ENCODE measurements around the gene ATP5PO. TPM values are rescaled to one million over a fixed set of nuclear protein-coding genes. Genes with fewer than 3 reads are reported as not detected.

Gene ATP5PO
- total RNA-seq, 1 donor from 2014 or later = 150 TPM

GRCh38 chr21:33885172-33885514 is 30.5 kb downstream of the ATP5PO start:
- no peak for DNase-seq (ENCODE audit: extremely low spot score, unreplicated experiment)
- Mint-ChIP-seq H3K4me3 (ENCODE audit: unreplicated experiment) (no peak overlapping the region), H3K36me3 (ENCODE audit: unreplicated experiment) (no peaks in the 10 kb centered on the region), H3K27ac (ENCODE audit: unreplicated experiment) (peak overlapping the region; percentile 33), H3K9me3 (ENCODE audit: unreplicated experiment) (no peaks in the 10 kb centered on the region), H3K27me3 (ENCODE audit: unreplicated experiment) (no peaks in the 10 kb centered on the region), H3K4me1 (ENCODE audit: unreplicated experiment) (peaks cover 41% of the 10 kb centered on the region)
- TF ChIP-seq CTCF (IDR thresholded peaks at IDR 0.05) = no peak

- DNase-seq (ENCODE audit: extremely low spot score, unreplicated experiment) = no peak
- Mint-ChIP-seq H3K27ac (ENCODE audit: unreplicated experiment) (peak overlapping the region; percentile 33), H3K4me3 (ENCODE audit: unreplicated experiment) (no peak overlapping the region), H3K4me1 (ENCODE audit: unreplicated experiment) (peaks cover 41% of the 10 kb centered on the region), H3K36me3 (ENCODE audit: unreplicated experiment) (no peaks in the 10 kb centered on the region), H3K9me3 (ENCODE audit: unreplicated experiment) (no peaks in the 10 kb centered on the region), H3K27me3 (ENCODE audit: unreplicated experiment) (no peaks in the 10 kb centered on the region)
- TF ChIP-seq CTCF (IDR thresholded peaks at IDR 0.05) = no peak
These were observed 31.0 kb downstream of the ATP5PO start for GRCh38 chr21:33884376-33885171.

DNA sequence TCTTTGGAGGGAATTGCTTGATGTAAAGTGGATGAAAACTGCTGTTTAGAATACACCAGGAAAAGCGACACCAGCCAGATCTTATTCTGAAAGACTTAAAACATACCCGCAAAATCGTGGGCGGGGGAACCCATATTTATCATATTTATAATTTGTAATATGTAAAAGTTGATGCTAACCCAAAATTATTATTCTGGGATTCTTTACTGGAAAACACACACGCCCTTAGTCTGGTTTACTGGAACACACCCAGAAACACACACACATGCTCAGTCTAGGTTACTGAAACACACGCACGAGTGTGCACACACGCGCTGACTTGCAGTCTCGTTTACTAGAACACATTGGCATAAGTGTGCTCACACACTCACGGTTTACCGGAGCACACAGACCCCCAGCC is 32.5 kb downstream of the ATP5PO start:
- no peaks in the 10 kb centered on the region for H3K9me3 Mint-ChIP-seq (ENCODE audit: unreplicated experiment)
- no peak for DNase-seq (ENCODE audit: extremely low spot score, unreplicated experiment)
- H3K36me3 Mint-ChIP-seq (ENCODE audit: unreplicated experiment) = no peaks in the 10 kb centered on the region
- no peaks in the 10 kb centered on the region for H3K27me3 Mint-ChIP-seq (ENCODE audit: unreplicated experiment)
- H3K4me1 Mint-ChIP-seq (ENCODE audit: unreplicated experiment) = peaks cover 44% of the 10 kb centered on the region
- H3K27ac Mint-ChIP-seq (ENCODE audit: unreplicated experiment) = peak overlapping the region; percentile 35
- no peak for TF ChIP-seq CTCF (IDR thresholded peaks at IDR 0.05)
- H3K4me3 Mint-ChIP-seq (ENCODE audit: unreplicated experiment) = no peak overlapping the region

GRCh38 chr21:33881689-33882440 is 33.7 kb downstream of the ATP5PO start:
- Mint-ChIP-seq H3K36me3 (ENCODE audit: unreplicated experiment) (no peaks in the 10 kb centered on the region), H3K9me3 (ENCODE audit: unreplicated experiment) (no peaks in the 10 kb centered on the region)

More at GRCh38 chr21:33881689-33882440, 33.7 kb downstream of the ATP5PO start:
- Mint-ChIP-seq H3K27ac (ENCODE audit: unreplicated experiment) (peak overlapping the region; percentile 85), H3K27me3 (ENCODE audit: unreplicated experiment) (no peaks in the 10 kb centered on the region), H3K4me3 (ENCODE audit: unreplicated experiment) (no peak overlapping the region), H3K4me1 (ENCODE audit: unreplicated experiment) (peaks cover 51% of the 10 kb centered on the region)
- no peak for TF ChIP-seq CTCF (IDR thresholded peaks at IDR 0.05)
- no peak for DNase-seq (ENCODE audit: extremely low spot score, unreplicated experiment)

Measured in osteocyte (in vitro differentiated cells).